GM19438 (cell line): ENCODE results near the gene FPR1.

ENCODE experiments used
- ATAC-seq: cut with Tn5 transposase; IDR thresholded peaks from one replicate; pipeline ENCODE4 v1.9.1; 2021; ENCODE audit warnings: low read depth; ENCODE audit not compliant: unreplicated experiment

FPR1 gene

GRCh38 chr19:51751655-51752054 lies at the start of gene FPR1:
Gene FPR1 (minus strand): TSS chr19:51751878. CDS start chr19:51746994, 4,884 bp downstream.
- ATAC-seq: no peak

GRCh38 chr19:51800473-51801244 lies 49.0 kb upstream of the FPR1 start:
- no peak for ATAC-seq

- ATAC-seq: no peak
Measured at GRCh38 chr19:51799774-51800472, 48.2 kb upstream of the FPR1 start.

GRCh38 chr19:51799034-51799773 lies 47.5 kb upstream of the FPR1 start:
- no peak for ATAC-seq

GRCh38 chr19:51798062-51798461 lies 46.4 kb upstream of the FPR1 start:
- ATAC-seq: no peak

- ATAC-seq: no peak
Measured at GRCh38 chr19:51797480-51797879, 45.8 kb upstream of the FPR1 start.

GRCh38 chr19:51796195-51796679 lies 44.6 kb upstream of the FPR1 start:
- ATAC-seq: no peak

- ATAC-seq: no peak
Measured at GRCh38 chr19:51794885-51795490, 43.3 kb upstream of the FPR1 start, which contains the start of gene FPR3. Gene FPR3 (plus strand): TSS chr19:51795157. CDS start chr19:51823749, 28,592 bp downstream.

GRCh38 chr19:51793994-51794393 lies 42.3 kb upstream of the FPR1 start:
- no peak for ATAC-seq

- no peak for ATAC-seq
Measured at GRCh38 chr19:51792932-51793331, 41.3 kb upstream of the FPR1 start.

GRCh38 chr19:51789061-51789795 lies 37.5 kb upstream of the FPR1 start:
- ATAC-seq: no peak

- no peak for ATAC-seq
Measured at GRCh38 chr19:51788029-51788428, 36.4 kb upstream of the FPR1 start.

GRCh38 chr19:51786646-51787494 lies 35.2 kb upstream of the FPR1 start:
- ATAC-seq: no peak

- no peak for ATAC-seq
Measured at GRCh38 chr19:51784922-51785690, 33.4 kb upstream of the FPR1 start.

GRCh38 chr19:51784109-51784785 lies 32.6 kb upstream of the FPR1 start:
- ATAC-seq: no peak

GRCh38 chr19:51783372-51783771 lies 31.7 kb upstream of the FPR1 start:
- no peak for ATAC-seq

GRCh38 chr19:51781999-51782398 lies 30.3 kb upstream of the FPR1 start:
- ATAC-seq: no peak

GRCh38 chr19:51780270-51780669 lies 28.6 kb upstream of the FPR1 start:
- ATAC-seq: no peak
